ENCODE data around the gene GALNT10. TPM values are rescaled to one million over a fixed set of nuclear protein-coding genes. Genes with fewer than 3 reads are reported as not detected.

The GALNT10 gene
- total RNA-seq, 1 experiment from 2014 or later, result 51.5 TPM

DNA sequence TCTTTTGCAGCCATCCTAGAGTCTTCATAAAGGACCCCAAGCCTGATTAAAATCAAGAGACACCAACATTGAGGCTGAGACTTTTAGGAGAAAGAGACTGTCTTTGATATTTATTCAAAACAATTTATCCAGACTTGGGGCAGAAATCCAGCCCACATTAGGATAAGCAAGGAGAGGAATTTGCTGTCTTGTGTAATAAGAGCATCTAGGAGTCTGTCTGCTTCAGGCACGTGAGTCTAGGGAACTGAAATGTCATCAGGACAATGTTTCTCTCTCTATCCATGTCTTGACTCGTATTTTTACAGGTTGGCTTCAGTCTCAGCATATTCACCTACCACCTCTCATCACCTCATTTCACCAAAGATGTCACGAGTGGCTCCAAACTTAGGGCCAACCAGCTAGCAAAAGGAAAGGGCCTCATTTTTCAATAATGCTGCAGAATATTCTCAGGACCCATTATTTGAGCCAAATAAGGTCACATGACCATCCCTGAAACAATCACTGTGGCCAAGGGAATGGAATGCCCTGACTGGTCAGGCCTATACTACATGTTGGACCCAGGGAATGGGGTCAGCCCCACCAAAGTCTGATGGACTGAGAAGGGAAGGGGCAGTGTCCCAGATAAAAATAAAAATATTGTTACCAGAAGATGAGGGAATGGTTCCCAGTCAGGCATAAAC lies 184.9 kb downstream of the GALNT10 start:
- DNase-seq (ENCODE audit: low read depth), result no peak

DNA sequence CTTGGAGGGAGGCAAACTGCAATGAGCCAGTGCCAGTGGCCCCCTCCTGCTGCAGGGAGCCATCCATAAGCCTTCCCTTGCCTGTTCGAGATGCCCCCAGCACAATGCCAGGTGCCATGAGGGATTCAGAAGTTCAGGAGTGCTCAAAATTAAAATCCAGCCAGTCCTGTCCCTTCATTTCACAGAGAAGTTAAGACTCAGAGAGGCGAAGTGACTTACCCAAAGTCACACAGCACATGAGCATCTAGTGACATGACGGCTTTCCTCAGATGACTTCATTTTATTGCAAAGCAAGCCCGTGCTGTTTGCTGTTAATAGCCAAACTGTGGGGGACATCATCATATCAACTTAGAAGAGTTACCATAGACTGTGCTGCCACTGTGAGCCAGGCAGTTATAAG lies 185.9 kb downstream of the GALNT10 start:
- DNase-seq (ENCODE audit: low read depth), result no peak

DNA sequence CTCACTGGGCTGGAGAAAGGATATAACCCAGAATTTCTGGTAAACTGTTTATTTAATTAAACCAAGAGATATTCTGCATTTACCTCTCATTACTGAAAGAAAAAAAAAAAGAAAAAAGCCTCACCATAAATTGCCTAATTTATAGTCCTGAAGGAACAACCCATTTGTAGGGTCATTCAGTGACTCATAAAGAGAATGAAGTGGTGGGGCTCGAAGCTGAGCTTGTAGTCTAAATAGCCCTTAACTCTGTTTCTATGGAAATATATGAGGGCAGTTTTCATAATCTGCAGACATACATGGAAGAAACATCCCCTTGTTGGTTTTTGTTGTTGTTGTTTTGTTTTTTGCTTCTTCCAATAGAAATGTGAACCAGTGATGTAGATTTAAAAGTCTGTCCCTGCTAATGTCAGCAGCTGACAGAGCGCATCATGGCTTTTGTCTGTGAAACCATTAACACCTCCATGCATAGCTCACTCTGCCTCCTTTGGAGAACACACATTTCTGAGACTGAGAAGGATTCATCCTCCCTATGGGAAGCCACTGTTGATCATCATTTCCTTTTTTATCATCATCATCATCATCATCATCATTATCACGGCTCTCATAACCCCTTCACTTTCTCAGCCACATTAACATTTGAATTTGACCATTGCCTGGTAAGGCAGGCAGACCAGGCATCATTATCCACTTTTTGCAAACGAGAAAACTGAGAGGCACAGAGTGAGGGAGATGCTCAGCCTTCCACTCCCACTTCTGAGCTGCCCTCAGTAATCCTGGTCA lies 187.4 kb downstream of the GALNT10 start:
- DNase-seq (ENCODE audit: low read depth), result no peak

DNA sequence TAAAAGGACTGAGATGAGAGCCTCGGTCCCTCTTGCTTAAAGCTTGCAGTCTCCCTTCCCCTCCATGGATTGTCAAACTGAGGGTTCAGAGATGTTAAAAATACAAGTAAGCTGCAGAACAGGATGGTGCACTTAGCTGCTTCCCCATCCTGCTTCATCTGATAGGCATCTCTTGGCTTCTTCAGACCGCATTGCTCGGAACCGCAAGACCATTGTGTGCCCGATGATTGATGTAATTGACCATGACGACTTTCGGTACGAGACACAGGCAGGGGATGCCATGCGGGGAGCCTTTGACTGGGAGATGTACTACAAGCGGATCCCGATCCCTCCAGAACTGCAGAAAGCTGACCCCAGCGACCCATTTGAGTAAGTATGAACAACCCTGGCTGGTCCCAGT lies 189.7 kb downstream of the GALNT10 start:
- no peak for DNase-seq (ENCODE audit: low read depth)

DNA sequence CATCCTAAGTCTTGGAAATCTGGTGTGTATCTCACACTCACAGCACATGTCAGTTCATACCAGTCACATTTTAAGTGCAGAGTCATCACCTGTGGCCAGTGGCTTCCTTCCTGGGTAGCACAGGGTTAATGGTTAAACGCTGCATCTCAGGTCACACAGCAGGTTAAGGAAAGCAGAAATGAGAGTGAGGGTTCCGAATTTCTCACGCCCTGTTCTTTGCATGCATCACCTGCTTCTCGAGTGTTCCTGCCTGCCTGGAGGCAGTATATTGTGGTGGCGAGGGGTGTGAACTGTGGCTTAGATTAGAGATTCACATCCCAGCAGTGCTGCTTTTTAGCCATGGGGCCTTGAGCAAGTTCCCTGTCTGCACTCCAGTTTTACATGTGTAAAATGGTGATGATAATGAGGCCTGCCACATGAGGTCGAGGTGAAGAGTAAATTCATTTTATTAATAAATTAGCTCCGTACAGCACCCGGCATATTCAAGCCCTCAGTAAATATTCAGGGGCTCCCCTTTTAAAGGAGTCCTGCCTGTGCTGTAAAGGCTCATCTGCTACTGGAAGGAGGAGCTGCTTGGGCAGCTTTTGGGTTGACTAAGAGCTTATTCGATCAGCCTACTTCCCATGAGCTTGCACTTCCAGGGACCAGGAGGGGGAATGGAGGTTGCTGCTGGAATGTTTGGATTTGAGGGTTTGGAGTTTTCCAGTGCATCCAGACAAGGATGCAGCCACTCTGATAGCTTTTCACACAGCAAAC lies 194.1 kb downstream of the GALNT10 start:
- DNase-seq (ENCODE audit: low read depth), result no peak

DNA sequence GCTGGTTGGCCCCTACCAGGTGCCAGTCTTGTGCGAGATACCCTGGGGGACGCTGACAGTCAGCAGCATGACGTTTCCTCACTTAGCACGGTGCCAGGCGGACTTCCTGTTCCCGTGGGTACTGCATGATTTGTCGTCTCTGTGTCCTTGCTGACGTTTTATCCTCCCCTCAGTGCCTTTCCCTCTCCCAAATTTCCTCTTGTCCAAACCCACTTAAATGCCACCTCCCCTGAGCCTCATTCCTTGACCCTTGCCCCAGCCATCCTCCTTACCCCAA lies 194.6 kb downstream of the GALNT10 start:
- no peak for DNase-seq (ENCODE audit: low read depth)

DNA sequence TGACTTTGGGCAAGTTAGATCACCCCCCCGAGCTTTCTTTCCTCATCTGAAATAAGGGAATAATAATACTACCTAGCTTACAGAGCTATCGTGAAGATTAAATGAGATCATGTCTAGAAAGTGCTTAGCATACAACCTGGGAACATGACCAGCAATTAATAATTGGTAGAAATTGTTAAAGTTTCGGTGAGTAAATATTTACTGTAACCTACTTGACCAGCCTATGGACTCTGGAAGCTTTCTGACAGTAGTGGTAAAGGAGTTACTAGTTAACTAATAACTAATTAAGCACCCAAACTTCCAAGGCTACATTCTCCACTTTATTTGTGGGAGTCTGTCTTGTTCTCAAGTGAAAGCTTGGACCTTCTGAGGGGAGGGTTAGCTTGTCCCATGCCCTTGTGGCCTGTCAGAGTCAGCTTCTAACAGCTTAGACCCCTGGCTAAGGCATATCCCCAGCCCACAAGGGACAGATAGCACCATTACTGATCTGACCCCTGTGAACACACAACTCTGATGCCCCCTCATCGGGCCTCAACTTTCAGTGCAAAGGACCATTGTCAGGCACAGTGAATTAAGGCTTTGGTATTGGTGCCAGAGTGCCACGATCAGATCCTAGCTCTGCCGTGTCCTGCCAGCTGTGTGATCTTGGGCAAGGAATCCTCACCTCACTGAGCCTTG lies 196.6 kb downstream of the GALNT10 start:
- no peak for DNase-seq (ENCODE audit: low read depth)

DNA sequence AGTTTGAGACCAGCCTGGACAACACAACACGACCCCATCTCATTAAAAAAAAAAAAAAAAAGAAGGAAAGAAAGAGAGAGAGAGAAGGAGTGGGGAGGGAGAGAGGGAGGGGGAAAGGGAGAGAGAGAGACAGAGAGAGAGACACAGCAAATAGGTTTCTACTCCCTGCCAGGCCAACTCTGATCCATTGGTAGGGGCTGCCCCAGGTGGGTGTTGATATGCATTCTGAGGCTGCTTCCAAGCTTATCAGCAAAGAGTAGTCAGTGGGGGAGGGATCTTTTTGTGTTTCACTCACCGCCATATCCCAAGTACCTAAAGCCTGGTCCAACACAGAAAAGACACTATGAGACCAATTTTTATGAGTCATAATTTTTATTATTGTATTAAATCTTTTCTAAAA lies 198.3 kb downstream of the GALNT10 start:
- DNase-seq (ENCODE audit: low read depth), result no peak

DNA sequence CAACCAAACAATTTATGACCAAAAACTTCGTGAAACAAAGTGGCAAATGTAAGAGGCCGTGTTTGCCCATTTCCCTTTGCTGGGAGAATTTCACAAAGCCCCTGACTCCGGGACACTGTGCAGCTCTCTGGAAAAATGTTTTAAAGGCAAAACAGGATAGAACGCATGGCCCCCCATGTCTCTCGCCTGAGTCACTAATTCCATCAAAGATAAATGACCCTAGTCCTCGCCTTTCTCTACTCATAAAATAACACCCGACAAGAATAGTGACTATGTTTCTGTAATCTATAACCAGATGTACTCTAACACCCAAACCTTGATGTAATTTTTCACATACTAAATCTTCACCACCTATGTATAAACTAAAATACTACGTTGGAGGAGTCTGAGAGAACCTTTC lies 199.6 kb downstream of the GALNT10 start:
- no peak for DNase-seq (ENCODE audit: low read depth)

DNA sequence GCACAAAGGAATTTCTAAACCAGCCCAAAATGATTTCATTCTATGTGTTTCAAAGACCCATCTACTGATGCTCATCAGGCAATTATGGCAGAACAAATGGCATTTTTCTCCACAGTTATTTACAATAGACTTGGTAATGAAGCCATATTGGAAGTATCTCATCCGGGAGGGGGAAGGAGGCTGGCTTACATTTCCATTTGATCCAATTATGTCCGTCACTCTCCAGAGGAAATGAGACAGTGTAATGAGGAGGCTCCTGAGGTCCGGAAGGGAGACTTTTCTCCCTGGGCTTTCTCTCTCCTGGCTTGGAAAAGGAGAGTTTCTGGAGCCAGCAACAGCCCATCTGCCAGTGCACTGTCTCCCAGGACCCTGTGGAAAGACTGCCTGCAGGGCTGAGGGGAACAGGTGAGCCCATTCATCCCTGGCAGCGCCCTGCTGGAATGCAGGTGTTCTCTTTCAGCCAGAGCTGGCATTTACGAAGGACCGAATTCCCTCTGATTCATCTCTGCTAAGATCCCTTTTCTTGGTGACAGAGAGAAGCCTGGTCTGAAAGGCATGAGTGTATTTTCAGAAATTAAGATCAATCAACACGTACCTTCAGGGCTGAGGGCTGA lies 200.3 kb downstream of the GALNT10 start:
- DNase-seq (ENCODE audit: low read depth), result no peak

DNA sequence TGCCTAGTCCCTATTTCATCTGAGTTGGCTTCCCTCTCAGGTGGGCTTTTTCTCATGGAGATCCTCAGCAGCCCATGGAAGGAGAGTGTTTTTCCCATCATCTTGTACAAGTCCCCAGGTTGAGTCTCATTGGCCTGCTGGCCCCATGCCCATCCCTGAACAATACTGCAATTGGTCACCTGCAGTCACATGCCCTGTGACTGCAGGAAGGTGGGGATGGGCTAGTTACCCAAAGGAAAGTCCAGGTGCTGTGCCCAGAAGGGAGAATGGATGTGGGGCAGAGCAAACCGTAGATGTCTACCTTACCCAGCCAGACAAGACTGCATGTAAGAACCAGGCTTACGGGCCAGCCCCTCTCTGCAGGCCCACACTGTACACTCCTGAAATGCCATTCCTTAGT lies 201.3 kb downstream of the GALNT10 start:
- DNase-seq (ENCODE audit: low read depth), result no peak

DNA sequence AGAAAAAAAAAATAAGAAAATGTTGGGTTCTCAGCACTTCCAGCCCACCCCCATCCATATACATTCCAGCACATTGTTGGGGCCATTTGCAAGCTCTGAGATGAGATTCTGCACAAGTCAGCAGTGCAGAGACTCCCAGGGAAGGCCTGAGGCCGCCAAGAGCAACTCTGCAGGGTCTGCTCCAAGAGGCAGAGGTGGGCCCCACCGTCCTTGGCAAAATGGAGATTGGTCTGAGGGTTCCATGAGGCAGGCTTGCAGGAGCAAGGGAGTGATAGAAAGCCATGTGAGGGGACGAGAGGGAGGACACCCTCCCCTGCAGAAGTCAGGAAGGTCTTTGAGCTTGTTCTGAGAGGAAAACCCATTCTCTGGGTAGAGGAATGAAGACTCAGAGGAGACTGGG lies 203.3 kb downstream of the GALNT10 start:
- no peak for DNase-seq (ENCODE audit: low read depth)

DNA sequence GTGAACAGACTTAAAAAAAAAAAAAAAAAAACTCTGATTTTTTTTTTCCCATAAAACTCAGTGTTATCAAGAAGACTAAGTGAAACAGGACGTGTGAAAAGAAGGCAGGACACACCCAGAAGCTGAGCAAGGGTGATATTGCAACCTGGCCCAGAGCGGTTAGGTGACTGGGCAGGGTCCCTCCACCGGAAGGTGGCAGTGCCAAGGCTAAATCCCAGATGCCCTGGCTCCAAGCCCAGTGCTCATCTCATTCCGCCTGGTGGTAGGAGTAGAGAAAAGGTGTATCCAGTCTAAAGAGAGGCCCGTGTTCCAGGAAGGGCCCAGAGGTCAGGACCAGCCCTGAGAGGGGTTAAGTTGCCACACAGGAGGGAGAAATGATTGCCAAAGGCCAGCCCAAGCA lies 203.8 kb downstream of the GALNT10 start:
- no peak for DNase-seq (ENCODE audit: low read depth)

DNA sequence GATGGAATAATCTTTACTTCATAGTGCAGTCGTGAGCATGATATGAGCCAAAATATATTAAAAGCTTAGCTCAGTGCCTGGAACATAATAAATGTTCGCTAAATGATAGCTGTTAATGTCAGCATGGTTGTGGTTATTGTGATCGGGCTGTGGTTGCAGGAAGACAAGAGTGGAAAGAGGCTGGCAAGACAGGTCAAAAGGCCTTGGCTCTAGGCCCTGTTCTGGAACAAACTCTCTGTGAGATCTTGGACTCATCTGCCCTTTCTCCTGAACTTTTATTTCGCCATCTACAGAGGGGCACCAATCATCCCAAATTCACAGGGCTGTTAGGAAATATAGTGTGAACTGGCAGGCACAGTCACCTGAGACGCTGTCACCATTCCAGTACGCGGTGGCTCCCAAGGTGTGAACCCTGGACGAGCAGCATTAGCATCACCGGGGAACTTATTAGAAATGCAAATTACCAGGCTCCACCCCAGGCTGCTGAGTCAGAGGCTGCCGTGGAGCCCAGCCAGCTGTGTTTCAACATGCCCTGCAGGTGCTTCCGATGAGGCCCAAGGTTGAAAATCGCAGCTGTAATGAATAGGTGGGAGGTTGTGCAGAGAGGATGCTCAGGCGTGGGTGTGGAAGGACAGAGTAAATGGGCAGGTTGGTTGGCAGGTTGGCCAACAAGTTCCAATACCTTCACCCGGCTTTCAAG lies 205.0 kb downstream of the GALNT10 start:
- no peak for DNase-seq (ENCODE audit: low read depth)

DNA sequence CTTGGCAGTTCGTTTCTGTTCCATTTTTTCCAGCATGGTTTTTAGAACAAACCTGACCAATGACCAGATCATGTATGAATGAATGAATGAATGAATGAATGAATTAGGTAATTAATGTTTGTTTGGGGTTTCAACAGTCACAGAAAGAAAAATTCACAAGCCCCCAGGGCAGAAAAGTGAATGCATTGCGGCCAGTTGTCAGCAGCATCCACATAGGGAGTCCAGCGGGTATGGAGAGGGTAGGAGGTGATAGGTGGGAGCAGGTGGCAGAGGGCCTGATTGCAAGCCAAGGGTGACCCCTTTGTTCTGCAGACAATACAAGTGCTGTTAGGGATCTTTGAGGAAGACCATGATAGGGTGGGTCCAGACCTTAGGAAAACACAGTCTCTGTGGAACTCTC lies 205.6 kb downstream of the GALNT10 start:
- DNase-seq (ENCODE audit: low read depth), result no peak

DNA sequence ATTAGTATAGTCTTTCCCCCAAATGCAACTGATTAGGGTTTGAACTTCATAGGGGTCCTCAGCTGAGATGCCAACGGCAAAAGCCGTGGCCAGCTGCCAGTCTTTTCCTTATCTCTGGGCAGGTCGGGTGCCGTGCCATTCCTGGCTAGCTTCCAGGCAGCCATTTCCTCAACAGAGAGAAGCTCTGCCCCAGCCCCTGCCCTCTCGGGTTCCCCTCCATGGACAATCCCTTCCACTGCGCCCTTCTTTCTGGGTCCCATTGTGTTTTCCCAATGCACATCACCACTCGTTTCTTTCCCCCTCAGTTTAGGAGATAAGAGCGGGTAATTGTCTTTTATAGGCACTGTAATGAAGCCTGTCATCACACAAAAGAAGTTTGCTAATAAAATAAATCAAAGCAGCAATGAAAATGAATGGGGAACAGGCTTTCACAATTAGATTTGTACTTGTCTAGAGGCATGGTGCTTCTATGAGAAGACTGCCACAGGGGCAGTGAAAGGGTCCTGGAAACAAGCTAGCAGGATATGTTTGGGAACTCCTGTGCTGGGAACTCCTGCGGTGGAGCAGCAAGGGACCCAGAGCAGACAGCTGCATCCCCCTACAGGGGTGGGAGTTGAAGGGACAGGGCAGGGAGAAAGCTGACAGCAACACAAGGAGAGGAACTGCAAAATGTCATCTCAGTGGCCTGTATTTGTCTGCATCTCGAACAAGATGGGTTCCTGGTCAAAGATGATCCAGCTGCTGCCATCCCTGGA lies 207.3 kb downstream of the GALNT10 start:
- no peak for DNase-seq (ENCODE audit: low read depth)

DNA sequence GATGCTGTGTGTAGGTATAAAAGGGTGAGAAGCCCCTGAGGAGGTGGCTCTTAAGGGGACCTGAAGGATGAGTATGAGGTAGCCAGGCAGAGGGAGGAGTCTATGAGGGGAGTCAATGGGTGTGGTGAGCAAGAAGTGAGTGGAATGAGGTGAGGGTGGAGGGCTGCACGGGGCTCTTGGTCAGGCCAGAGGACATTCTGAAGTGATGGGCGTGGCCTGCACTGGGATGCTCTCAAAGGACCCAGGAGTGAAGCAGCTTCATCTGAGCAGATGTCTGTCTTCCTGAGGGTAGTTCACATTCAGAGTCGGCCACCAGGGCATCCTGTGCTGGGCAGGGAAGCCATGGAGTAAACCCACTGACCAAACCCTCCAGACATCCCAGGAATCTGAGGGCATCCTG lies 210.1 kb downstream of the GALNT10 start:
- no peak for DNase-seq (ENCODE audit: low read depth)

DNA sequence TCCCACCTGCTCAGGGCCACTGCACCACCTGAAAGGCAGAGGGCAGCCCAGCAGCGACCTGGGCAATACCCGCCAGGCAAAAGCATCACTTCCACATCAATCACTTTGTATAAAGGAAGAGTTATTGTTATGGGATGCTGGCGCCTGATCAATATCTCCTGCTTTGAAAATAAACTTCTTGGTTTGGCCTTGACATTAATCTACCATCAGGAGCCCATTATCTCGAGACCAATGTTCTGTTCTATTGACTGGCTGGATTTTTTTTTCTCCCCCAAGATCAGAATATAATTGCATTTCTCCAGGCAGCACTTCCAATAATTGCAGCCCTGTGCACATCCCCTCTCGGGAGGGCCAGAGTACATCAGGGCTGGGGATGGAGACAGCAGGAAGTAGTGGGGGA lies 210.8 kb downstream of the GALNT10 start:
- DNase-seq (ENCODE audit: low read depth), result no peak

DNA sequence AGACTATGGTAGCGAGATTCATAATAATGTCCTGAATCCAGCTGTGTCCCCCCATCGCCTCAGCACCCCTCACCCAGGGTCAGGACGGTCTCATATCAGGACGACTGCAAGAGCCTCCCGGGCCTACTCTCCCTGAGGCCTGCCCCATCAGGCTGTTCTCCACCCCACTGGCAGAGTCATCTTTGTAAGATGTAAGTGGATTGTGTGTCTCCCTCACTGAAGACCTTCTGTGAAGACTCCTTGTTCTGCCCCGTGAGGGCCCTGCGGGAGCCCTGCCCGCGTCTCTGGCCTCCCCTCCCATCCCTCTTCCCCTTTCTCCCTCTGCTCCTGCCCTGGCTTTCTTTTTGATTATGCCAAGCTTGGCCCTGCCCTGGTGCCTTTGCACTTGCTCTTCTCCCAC lies 211.4 kb downstream of the GALNT10 start:
- no peak for DNase-seq (ENCODE audit: low read depth)

DNA sequence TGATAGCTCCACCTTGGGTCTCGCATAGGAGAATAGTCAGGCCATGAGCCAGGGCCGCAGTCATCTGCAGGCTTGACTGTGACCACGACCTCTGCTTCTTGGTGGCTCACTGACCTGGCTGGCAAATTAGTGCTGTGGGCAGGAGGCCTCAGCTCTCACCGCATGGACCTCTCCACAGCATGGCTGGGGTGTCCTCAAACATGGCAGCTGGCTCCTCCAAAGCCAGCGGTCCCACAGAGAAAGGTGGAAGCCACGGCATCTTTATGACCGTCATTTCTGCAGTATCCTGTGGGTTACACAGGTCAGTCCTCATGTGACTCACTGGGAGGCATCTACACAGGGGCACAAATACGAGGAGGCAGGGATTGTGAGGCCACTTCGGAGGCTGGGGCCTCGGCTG lies 212.1 kb downstream of the GALNT10 start:
- DNase-seq (ENCODE audit: low read depth), result no peak
